ES-I3 (cell line): Measurements from ENCODE around the gene CMTM4.
"Not testable (repeated sequence)": the region's sequence is repeated elsewhere in the genome, so short reads cannot be mapped to it uniquely, and the experiment has no call there.

Experiments used
- H3K36me3 ChIP-seq: 2 replicates; pipeline ENCODE4 v1.6.1; 2013; ENCODE audit warnings: mild to moderate bottlenecking, low read length, control low read depth, moderate library complexity; ENCODE audit not compliant: insufficient read depth
- H3K4me1 ChIP-seq: 2 replicates; pipeline ENCODE4 v1.6.1; 2013; ENCODE audit warnings: mild to moderate bottlenecking, control low read depth, low read length; ENCODE audit not compliant: insufficient read depth
- H3K9ac ChIP-seq: 2 replicates; pipeline ENCODE4 v1.6.1; 2013; ENCODE audit warnings: low read depth, mild to moderate bottlenecking, low read length, moderate library complexity
- H3K9me3 ChIP-seq: 2 replicates; pipeline ENCODE4 v1.6.1; 2013; ENCODE audit warnings: mild to moderate bottlenecking, low read length, moderate library complexity; ENCODE audit not compliant: control insufficient read depth, insufficient read depth

Gene CMTM4

GRCh38 chr16:66580605-66581209 is 115.8 kb downstream of the CMTM4 start:
- H3K9ac ChIP-seq = no peak overlapping the region
- H3K4me1 ChIP-seq = peaks cover 14% of the 10 kb centered on the region
- no peaks in the 10 kb centered on the region for H3K9me3 ChIP-seq
- no peaks in the 10 kb centered on the region; the same call in 1 of the 2 replicates for H3K36me3 ChIP-seq

GRCh38 chr16:66578651-66579531 is 117.7 kb downstream of the CMTM4 start, which contains the start of gene CMTM2:
Gene CMTM2 (plus strand): TSS chr16:66579463. CDS start chr16:66579608, 145 bp downstream.
- Histone ChIP-seq H3K9ac (peak within 1 kb of the TSS; percentile 17; the same call in 1 of the 2 replicates), H3K36me3 (no peaks in the 10 kb centered on the region; the same call in 1 of the 2 replicates), H3K4me1 (peaks cover 14% of the 10 kb centered on the region), H3K9me3 (no peaks in the 10 kb centered on the region)

- Histone ChIP-seq H3K9ac (no peak overlapping the region), H3K4me1 (peaks cover 12% of the 10 kb centered on the region), H3K36me3 (no peaks in the 10 kb centered on the region; the same call in 1 of the 2 replicates), H3K9me3 (no peaks in the 10 kb centered on the region)
Measured at GRCh38 chr16:66576296-66576695, 120.2 kb downstream of the CMTM4 start.

GRCh38 chr16:66575060-66575459 is 121.5 kb downstream of the CMTM4 start:
- H3K4me1 ChIP-seq = no peaks in the 10 kb centered on the region
- no peaks in the 10 kb centered on the region for H3K9me3 ChIP-seq
- H3K9ac ChIP-seq = no peak overlapping the region

GRCh38 chr16:66574531-66574930 is 122.0 kb downstream of the CMTM4 start:
- no peaks in the 10 kb centered on the region for H3K4me1 ChIP-seq
- no peak overlapping the region for H3K9ac ChIP-seq
- H3K36me3 ChIP-seq = no peaks in the 10 kb centered on the region
- H3K9me3 ChIP-seq = no peaks in the 10 kb centered on the region

More at GRCh38 chr16:66575060-66575459, 121.5 kb downstream of the CMTM4 start:
- H3K36me3 ChIP-seq = no peaks in the 10 kb centered on the region

DNA sequence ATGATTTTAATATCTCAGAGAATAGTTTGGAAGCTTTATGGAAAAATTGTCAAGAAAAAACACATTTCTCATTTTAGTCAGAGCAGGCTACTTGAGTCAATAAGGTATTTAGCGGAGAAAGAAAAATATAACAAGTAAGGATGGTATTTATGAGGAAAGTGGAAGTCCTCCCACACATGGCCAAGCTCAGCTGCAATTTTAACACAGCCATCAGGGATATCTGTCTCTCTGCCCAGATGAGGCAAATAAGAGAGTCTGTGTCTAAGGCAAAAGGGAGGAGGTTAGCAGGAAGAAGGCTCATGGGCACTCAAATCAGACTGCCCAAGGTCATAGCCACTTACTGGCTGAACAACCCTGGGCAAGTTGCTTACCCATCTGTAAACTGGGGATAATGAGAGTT is 122.5 kb downstream of the CMTM4 start:
- Histone ChIP-seq H3K36me3 (no peaks in the 10 kb centered on the region), H3K4me1 (no peaks in the 10 kb centered on the region), H3K9me3 (no peaks in the 10 kb centered on the region), H3K9ac (no peak overlapping the region)

DNA sequence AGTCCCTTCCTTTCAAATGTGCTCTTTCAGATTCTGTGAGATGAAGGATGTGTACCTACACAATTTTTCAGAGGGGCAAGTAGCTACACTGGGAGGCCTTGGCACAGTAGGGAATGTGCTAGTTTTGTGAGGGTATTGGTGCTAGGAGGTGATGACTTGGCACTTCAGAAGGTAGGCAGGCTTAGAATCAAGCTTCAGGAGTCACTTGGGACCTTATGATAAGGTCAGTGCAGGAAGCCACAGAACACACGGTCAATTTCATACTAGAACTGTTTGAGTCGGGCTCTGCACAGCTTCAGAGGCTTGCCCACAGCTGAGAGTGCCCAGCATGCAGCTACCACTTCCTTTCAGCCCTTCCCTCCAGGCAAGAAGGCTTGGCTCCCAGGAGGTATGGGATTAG is 124.2 kb downstream of the CMTM4 start:
- no peak overlapping the region for H3K9ac ChIP-seq

DNA sequence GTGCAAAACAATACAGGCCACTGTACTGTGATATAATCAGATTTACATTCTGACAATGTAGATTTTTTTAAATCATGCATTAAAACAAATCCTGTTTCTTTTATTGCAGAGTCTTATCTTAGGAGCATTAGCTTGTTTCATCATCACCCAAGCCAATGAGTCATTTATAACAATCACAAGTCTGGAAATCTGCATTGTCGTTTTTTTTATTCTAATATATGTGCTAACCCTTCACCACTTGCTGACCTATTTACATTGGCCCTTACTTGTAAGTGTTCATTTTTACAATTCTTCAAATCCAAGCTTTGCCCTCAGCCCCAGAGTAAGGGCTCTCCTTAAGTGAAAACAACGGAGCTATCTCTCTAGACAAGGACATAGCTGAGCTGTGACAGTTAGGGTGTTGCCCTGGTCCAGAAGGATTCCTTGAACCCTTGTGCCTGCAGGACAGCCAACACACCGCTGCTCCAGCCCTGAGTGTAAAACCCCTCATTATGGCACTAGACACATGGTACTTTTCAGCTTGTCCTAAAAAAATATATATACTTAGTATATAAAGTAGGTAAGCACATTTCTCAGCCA is 126.6 kb downstream of the CMTM4 start:
- H3K4me1 ChIP-seq = no peaks in the 10 kb centered on the region
- no peak overlapping the region for H3K9ac ChIP-seq
- no peaks in the 10 kb centered on the region for H3K36me3 ChIP-seq
- no peaks in the 10 kb centered on the region for H3K9me3 ChIP-seq

More for the DNA sequence above, 124.2 kb downstream of the CMTM4 start:
- Histone ChIP-seq H3K4me1 (no peaks in the 10 kb centered on the region), H3K9me3 (no peaks in the 10 kb centered on the region), H3K36me3 (no peaks in the 10 kb centered on the region)

DNA sequence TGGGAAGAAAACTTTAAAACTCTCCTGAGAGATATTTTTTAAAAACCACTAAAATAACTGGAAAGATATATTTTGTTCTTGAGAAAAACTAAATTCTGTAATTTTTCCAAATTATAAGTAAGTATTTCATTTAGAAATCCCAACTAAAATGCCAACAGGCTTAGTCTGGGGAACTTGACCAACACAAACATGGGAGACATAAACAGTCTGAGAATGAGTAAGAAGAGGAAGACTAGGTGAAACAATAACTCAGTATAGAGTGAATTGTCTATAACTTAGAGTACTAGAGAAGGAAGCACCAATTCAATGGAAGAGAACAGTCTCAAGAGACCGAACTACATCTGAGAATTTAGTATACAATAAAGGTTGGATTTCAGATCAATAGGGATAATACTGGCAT is 127.4 kb downstream of the CMTM4 start:
- Histone ChIP-seq H3K9ac (no peak overlapping the region), H3K9me3 (no peaks in the 10 kb centered on the region), H3K36me3 (no peaks in the 10 kb centered on the region), H3K4me1 (no peaks in the 10 kb centered on the region)

DNA sequence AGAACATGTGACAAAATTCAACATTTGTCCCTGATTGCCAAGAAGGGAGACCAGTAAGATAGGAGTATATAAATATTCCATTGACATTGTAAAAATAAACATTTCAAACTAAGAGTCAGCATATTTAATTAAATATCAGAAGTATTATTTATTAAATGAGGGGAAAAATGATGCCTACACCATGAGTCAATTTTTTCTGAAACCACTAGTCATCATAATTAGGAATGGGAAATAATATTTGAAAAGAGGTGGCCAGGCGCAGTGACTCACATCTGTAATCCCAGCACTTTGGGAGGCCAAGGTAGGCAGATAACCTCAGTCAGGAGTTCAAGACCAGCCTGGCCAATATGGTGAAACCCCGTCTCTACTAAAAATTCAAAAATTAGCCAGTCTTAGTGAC is 128.2 kb downstream of the CMTM4 start:
- no peak overlapping the region for H3K9ac ChIP-seq
- no peaks in the 10 kb centered on the region for H3K9me3 ChIP-seq
- H3K36me3 ChIP-seq = no peaks in the 10 kb centered on the region; the same call in 1 of the 2 replicates
- H3K4me1 ChIP-seq = no peaks in the 10 kb centered on the region

DNA sequence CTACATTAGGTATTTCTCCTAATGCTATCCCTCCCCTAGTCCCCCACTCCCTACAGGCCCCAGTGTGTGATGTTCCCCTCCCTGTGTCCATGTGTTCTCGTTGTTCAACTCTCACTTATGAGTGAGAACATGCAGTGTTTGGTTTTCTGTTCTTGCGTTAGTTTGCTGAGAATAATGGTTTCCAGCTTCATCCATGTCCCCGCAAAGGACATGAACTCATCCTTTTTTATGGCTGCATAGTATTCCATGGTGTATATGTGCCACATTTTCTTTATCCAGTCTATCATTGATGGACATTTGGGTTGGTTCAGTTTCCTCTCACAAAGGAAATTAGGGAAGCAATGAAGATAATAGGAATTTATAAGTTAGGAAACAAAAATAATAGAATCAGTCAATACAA is 129.3 kb downstream of the CMTM4 start:
- not testable (repeated sequence) for H3K9me3 ChIP-seq, H3K4me1 ChIP-seq, H3K36me3 ChIP-seq, H3K9ac ChIP-seq

DNA sequence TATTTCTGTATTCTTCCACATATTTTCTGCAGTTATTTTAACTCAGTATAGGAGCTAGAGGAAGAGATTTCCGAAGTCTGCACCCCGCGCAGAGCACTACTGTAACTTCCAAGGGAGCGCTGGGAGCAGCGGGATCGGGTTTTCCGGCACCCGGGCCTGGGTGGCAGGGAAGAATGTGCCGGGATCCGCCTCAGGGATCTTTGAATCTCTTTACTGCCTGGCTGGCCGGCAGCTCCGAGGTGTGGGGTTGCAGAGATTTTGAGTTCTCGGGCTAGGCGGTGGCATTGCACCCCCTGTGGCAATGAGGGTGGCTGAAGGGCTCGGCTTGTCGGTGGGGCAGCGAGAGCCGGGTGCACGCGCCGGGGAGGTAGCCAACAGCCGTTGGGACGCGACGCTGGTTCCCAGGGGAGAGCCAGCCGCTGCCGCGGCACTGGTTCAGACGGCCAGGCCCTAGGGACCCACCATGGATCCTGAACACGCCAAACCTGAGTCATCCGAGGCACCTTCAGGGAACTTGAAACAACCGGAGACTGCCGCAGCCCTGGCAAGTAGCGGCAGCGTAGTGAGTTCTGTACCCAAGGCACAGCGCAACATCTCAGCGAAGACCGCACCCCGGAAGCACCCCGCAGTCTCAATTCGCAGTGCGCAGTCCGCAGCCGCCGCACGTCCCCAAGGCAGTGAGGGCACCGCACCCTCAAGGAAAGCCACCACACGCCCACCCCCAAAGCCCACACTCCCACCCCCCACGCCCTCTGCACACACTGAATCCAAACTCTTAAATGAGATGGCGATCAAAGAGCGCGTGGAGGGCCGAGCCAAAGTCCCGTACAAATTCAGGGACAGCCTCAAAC is 130.3 kb downstream of the CMTM4 start, which contains the start of gene CMTM1:
Gene CMTM1, plus strand, starts transcription at position 389 of the 851 bp plus-strand sequence. Its CDS starts 75 bp downstream, at position 464.
- Histone ChIP-seq H3K9ac (no peak within 1 kb of the TSS), H3K9me3 (no peaks in the 10 kb centered on the region), H3K36me3 (no peaks in the 10 kb centered on the region; the same call in 1 of the 2 replicates), H3K4me1 (no peaks in the 10 kb centered on the region)
